ENCODE measurements around the gene SLC25A6.

The SLC25A6 gene

GRCh38 chrX:1393871-1394615 is 2.1 kb upstream of the SLC25A6 start:
- Histone ChIP-seq H3K9ac (ENCODE audit: low read length) (no peak overlapping the region), H3K9me3 (ENCODE audit: control insufficient read depth, low read length) (no peaks in the 10 kb centered on the region), H3K4me1 (ENCODE audit: control insufficient read depth, insufficient read depth, low read length) (peaks cover 19% of the 10 kb centered on the region), H3K36me3 (ENCODE audit: control insufficient read depth, insufficient read depth, low read length) (no peaks in the 10 kb centered on the region), H3K27me3 (ENCODE audit: control insufficient read depth, insufficient read depth, low read length) (no peaks in the 10 kb centered on the region), H3K4me3 (ENCODE audit: low read length) (no peak overlapping the region)

- no peaks in the 10 kb centered on the region for H3K27me3 ChIP-seq (ENCODE audit: control insufficient read depth, insufficient read depth, low read length)
- no peaks in the 10 kb centered on the region for H3K36me3 ChIP-seq (ENCODE audit: control insufficient read depth, insufficient read depth, low read length)
- H3K4me1 ChIP-seq (ENCODE audit: control insufficient read depth, insufficient read depth, low read length) = peaks cover 19% of the 10 kb centered on the region
- no peaks in the 10 kb centered on the region for H3K9me3 ChIP-seq (ENCODE audit: control insufficient read depth, low read length)
- H3K4me3 ChIP-seq (ENCODE audit: low read length) = peak overlapping the region; percentile 71
- peak overlapping the region; percentile 89 for H3K9ac ChIP-seq (ENCODE audit: low read length)
These were observed 609 bp upstream of the SLC25A6 start for GRCh38 chrX:1392376-1393068.

- Histone ChIP-seq H3K9ac (ENCODE audit: low read length) (peak overlapping the region; percentile 66), H3K4me1 (ENCODE audit: control insufficient read depth, insufficient read depth, low read length) (peaks cover 19% of the 10 kb centered on the region), H3K36me3 (ENCODE audit: control insufficient read depth, insufficient read depth, low read length) (peaks cover 2% of the 10 kb centered on the region), H3K4me3 (ENCODE audit: low read length) (peak overlapping the region; percentile 53), H3K9me3 (ENCODE audit: control insufficient read depth, low read length) (no peaks in the 10 kb centered on the region), H3K27me3 (ENCODE audit: control insufficient read depth, insufficient read depth, low read length) (no peaks in the 10 kb centered on the region)
These were observed 575 bp downstream of the SLC25A6 start for GRCh38 chrX:1391370-1391706.

GRCh38 chrX:1390621-1391369 is 1.1 kb downstream of the SLC25A6 start:
- Histone ChIP-seq H3K27me3 (ENCODE audit: control insufficient read depth, insufficient read depth, low read length) (no peaks in the 10 kb centered on the region), H3K9ac (ENCODE audit: low read length) (peak overlapping the region; percentile 66), H3K36me3 (ENCODE audit: control insufficient read depth, insufficient read depth, low read length) (peaks cover 5% of the 10 kb centered on the region), H3K4me1 (ENCODE audit: control insufficient read depth, insufficient read depth, low read length) (peaks cover 19% of the 10 kb centered on the region), H3K4me3 (ENCODE audit: low read length) (peak overlapping the region; percentile 53), H3K9me3 (ENCODE audit: control insufficient read depth, low read length) (no peaks in the 10 kb centered on the region)

GRCh38 chrX:1389993-1390285 is 2.0 kb downstream of the SLC25A6 start:
- no peaks in the 10 kb centered on the region for H3K9me3 ChIP-seq (ENCODE audit: control insufficient read depth, low read length)
- H3K9ac ChIP-seq (ENCODE audit: low read length) = no peak overlapping the region
- H3K4me1 ChIP-seq (ENCODE audit: control insufficient read depth, insufficient read depth, low read length) = peaks cover 19% of the 10 kb centered on the region
- peaks cover 5% of the 10 kb centered on the region for H3K36me3 ChIP-seq (ENCODE audit: control insufficient read depth, insufficient read depth, low read length)
- H3K4me3 ChIP-seq (ENCODE audit: low read length) = no peak overlapping the region
- H3K27me3 ChIP-seq (ENCODE audit: control insufficient read depth, insufficient read depth, low read length) = no peaks in the 10 kb centered on the region

- Histone ChIP-seq H3K27me3 (ENCODE audit: control insufficient read depth, insufficient read depth, low read length) (no peaks in the 10 kb centered on the region), H3K9ac (ENCODE audit: low read length) (no peak overlapping the region), H3K4me3 (ENCODE audit: low read length) (no peak overlapping the region), H3K36me3 (ENCODE audit: control insufficient read depth, insufficient read depth, low read length) (peaks cover 5% of the 10 kb centered on the region), H3K9me3 (ENCODE audit: control insufficient read depth, low read length) (no peaks in the 10 kb centered on the region), H3K4me1 (ENCODE audit: control insufficient read depth, insufficient read depth, low read length) (peaks cover 19% of the 10 kb centered on the region)
These were observed 2.5 kb downstream of the SLC25A6 start for GRCh38 chrX:1389181-1389992.

GRCh38 chrX:1388651-1389050 is 3.3 kb downstream of the SLC25A6 start:
- Histone ChIP-seq H3K9ac (ENCODE audit: low read length) (no peak overlapping the region), H3K4me1 (ENCODE audit: control insufficient read depth, insufficient read depth, low read length) (peaks cover 19% of the 10 kb centered on the region), H3K4me3 (ENCODE audit: low read length) (no peak overlapping the region), H3K36me3 (ENCODE audit: control insufficient read depth, insufficient read depth, low read length) (peaks cover 5% of the 10 kb centered on the region), H3K27me3 (ENCODE audit: control insufficient read depth, insufficient read depth, low read length) (no peaks in the 10 kb centered on the region), H3K9me3 (ENCODE audit: control insufficient read depth, low read length) (no peaks in the 10 kb centered on the region)

- H3K9ac ChIP-seq (ENCODE audit: low read length) = no peak overlapping the region
- H3K4me3 ChIP-seq (ENCODE audit: low read length) = no peak overlapping the region
- H3K4me1 ChIP-seq (ENCODE audit: control insufficient read depth, insufficient read depth, low read length) = peaks cover 16% of the 10 kb centered on the region
These were observed 4.7 kb downstream of the SLC25A6 start for GRCh38 chrX:1387141-1387776.

GRCh38 chrX:1386338-1387127 is 5.4 kb downstream of the SLC25A6 start:
- no peaks in the 10 kb centered on the region for H3K27me3 ChIP-seq (ENCODE audit: control insufficient read depth, insufficient read depth, low read length)
- H3K36me3 ChIP-seq (ENCODE audit: control insufficient read depth, insufficient read depth, low read length) = peaks cover 5% of the 10 kb centered on the region
- no peak overlapping the region for H3K4me3 ChIP-seq (ENCODE audit: low read length)
- H3K9ac ChIP-seq (ENCODE audit: low read length) = no peak overlapping the region
- H3K4me1 ChIP-seq (ENCODE audit: control insufficient read depth, insufficient read depth, low read length) = peaks cover 16% of the 10 kb centered on the region
- no peaks in the 10 kb centered on the region for H3K9me3 ChIP-seq (ENCODE audit: control insufficient read depth, low read length)

More at GRCh38 chrX:1387141-1387776, 4.7 kb downstream of the SLC25A6 start:
- Histone ChIP-seq H3K36me3 (ENCODE audit: control insufficient read depth, insufficient read depth, low read length) (peaks cover 5% of the 10 kb centered on the region), H3K27me3 (ENCODE audit: control insufficient read depth, insufficient read depth, low read length) (no peaks in the 10 kb centered on the region), H3K9me3 (ENCODE audit: control insufficient read depth, low read length) (no peaks in the 10 kb centered on the region)

- Histone ChIP-seq H3K4me1 (ENCODE audit: control insufficient read depth, insufficient read depth, low read length) (peaks cover 16% of the 10 kb centered on the region), H3K27me3 (ENCODE audit: control insufficient read depth, insufficient read depth, low read length) (no peaks in the 10 kb centered on the region), H3K36me3 (ENCODE audit: control insufficient read depth, insufficient read depth, low read length) (peaks cover 5% of the 10 kb centered on the region), H3K4me3 (ENCODE audit: low read length) (no peak overlapping the region), H3K9me3 (ENCODE audit: control insufficient read depth, low read length) (no peaks in the 10 kb centered on the region), H3K9ac (ENCODE audit: low read length) (no peak overlapping the region)
These were observed 6.4 kb downstream of the SLC25A6 start for GRCh38 chrX:1385253-1386223.
